SK-N-SH treated with all-trans-retinoic acid at 6 μM for 48 hours (cell line): ENCODE data around the gene PLA2G15.

Experiments
- ARNTL ChIP-seq: fragments of 450-650 bp; formaldehyde crosslinking; IDR thresholded peaks from 2 replicates; pipeline ENCODE4 v1.5.0; 2020; ENCODE audit warnings: low read depth, mild to moderate bottlenecking, moderate library complexity, borderline replicate concordance
- CSDC2 ChIP-seq: fragments of 250-450 bp; sonication (Bioruptor Pico); IDR thresholded peaks from 2 replicates; pipeline ENCODE4 v1.5.0; 2020; ENCODE audit warnings: mild to moderate bottlenecking, moderate library complexity
- CSRNP3 ChIP-seq: fragments of 250-450 bp; sonication (Bioruptor Pico); IDR thresholded peaks from 2 replicates; pipeline ENCODE4 v1.5.1; 2021; ENCODE audit warnings: mild to moderate bottlenecking, moderate library complexity
- ESRRG ChIP-seq: fragments of 250-450 bp; sonication (Bioruptor Pico); IDR thresholded peaks from 2 replicates; pipeline ENCODE4 v1.6.1; 2021; ENCODE audit warnings: mild to moderate bottlenecking
- GLIS3 ChIP-seq: fragments of 250-450 bp; sonication (Bioruptor Pico); IDR thresholded peaks from 2 replicates; pipeline ENCODE4 v1.5.0; 2020; ENCODE audit warnings: mild to moderate bottlenecking, moderate library complexity
- ISL1 ChIP-seq: fragments of 250-450 bp; sonication (Bioruptor Pico); IDR thresholded peaks from 2 replicates; pipeline ENCODE4 v2.1.2; 2022; ENCODE audit warnings: mild to moderate bottlenecking, moderate library complexity
- OSR1 ChIP-seq: fragments of 250-450 bp; sonication (Bioruptor Pico); IDR thresholded peaks from 2 replicates; pipeline ENCODE4 v1.8.0; 2022; ENCODE audit warnings: moderate library complexity, mild to moderate bottlenecking, inconsistent platforms
- PATZ1 ChIP-seq: fragments of 250-450 bp; sonication (Bioruptor Pico); IDR thresholded peaks from 2 replicates; pipeline ENCODE4 v1.8.0; 2020; ENCODE audit warnings: mild to moderate bottlenecking, moderate library complexity, borderline replicate concordance
- POU6F1 ChIP-seq: fragments of 250-450 bp; sonication (Bioruptor Pico); IDR thresholded peaks from 2 replicates; pipeline ENCODE4 v1.8.0; 2021; ENCODE audit warnings: low read depth, mild to moderate bottlenecking, moderate library complexity, borderline replicate concordance
- RARB ChIP-seq: fragments of 250-450 bp; sonication (Bioruptor Pico); IDR thresholded peaks from 2 replicates; pipeline ENCODE4 v1.8.0; 2021; ENCODE audit warnings: mild to moderate bottlenecking, moderate library complexity
- SNAI2 ChIP-seq: fragments of 250-450 bp; sonication (Bioruptor Pico); IDR thresholded peaks from 2 replicates; pipeline ENCODE4 v1.5.0; 2020; ENCODE audit warnings: mild to moderate bottlenecking, moderate library complexity
- TSHZ2 ChIP-seq: fragments of 250-450 bp; sonication (Bioruptor Pico); IDR thresholded peaks from 2 replicates; pipeline ENCODE4 v1.5.0; 2020; ENCODE audit warnings: mild to moderate bottlenecking, moderate library complexity
- ZFP3 ChIP-seq: fragments of 250-450 bp; sonication (Bioruptor Pico); IDR thresholded peaks from 2 replicates; pipeline ENCODE4 v1.5.0; 2020; ENCODE audit warnings: mild to moderate bottlenecking, moderate library complexity
- ZNF70 ChIP-seq: fragments of 450-650 bp; formaldehyde crosslinking; IDR thresholded peaks from 2 replicates; pipeline ENCODE4 v1.5.0; 2020; ENCODE audit warnings: mild to moderate bottlenecking, moderate library complexity

- TF ChIP-seq ISL1 (no peak), ARNTL (CRISPR knock-in tag) (no peak), TSHZ2 (no peak), PATZ1 (no peak), ZNF70 (CRISPR knock-in tag) (no peak), OSR1 (CRISPR knock-in tag) (no peak), SNAI2 (CRISPR knock-in tag) (no peak), ESRRG (CRISPR knock-in tag) (no peak), RARB (CRISPR knock-in tag) (no peak), POU6F1 (no peak), GLIS3 (CRISPR knock-in tag) (no peak), ZFP3 (CRISPR knock-in tag) (no peak), CSDC2 (no peak), CSRNP3 (CRISPR knock-in tag) (no peak)
Observed at GRCh38 chr16:68232335-68232734, 12.8 kb upstream of the PLA2G15 start.
